Measurements from ENCODE around the gene SLC39A11.

Gene SLC39A11

GRCh38 chr17:73119631-73120030 is 27.1 kb upstream of the SLC39A11 start:
- Histone ChIP-seq H3K9me3 (replicated peaks; ENCODE audit: insufficient read depth, low read length) (no peaks in the 10 kb centered on the region), H3K9me2 (replicated peaks; ENCODE audit: insufficient read depth, low read length) (no peaks in the 10 kb centered on the region), H3K36me3 (replicated peaks; ENCODE audit: insufficient read depth, low read length) (no peaks in the 10 kb centered on the region), H4K20me1 (ENCODE audit: insufficient read depth, low read length) (no peaks in the 10 kb centered on the region), H3K4me1 (ENCODE audit: low read length) (no peaks in the 10 kb centered on the region), H3K79me2 (ENCODE audit: low read length) (no peaks in the 10 kb centered on the region), H2AFZ (ENCODE audit: low read length) (no peak overlapping the region), H3K27me3 (replicated peaks; ENCODE audit: insufficient read depth, low read length) (no peaks in the 10 kb centered on the region), H3K4me2 (ENCODE audit: low read depth, low read length) (no peak overlapping the region), H3K9ac (ENCODE audit: low read length) (no peak overlapping the region), H3K27ac (ENCODE audit: low read length) (no peak overlapping the region), H3K4me3 (ENCODE audit: low read length) (no peak overlapping the region), H3F3A (ENCODE audit: insufficient read depth, low read length) (no peaks in the 10 kb centered on the region)
- DNase-seq = no peak
- TF ChIP-seq EZH2phosphoT487 (IDR thresholded peaks at IDR 0.05; ENCODE audit: low read length) (no peak), CTCF (IDR thresholded peaks at IDR 0.05; ENCODE audit: low read length) (no peak), EZH2 (optimal IDR thresholded peaks at IDR 0.05; ENCODE audit: low read depth, low read length) (no peak)

GRCh38 chr17:73118951-73119391 is 26.5 kb upstream of the SLC39A11 start:
- no peak for DNase-seq
- Histone ChIP-seq H2AFZ (ENCODE audit: low read length) (no peak overlapping the region), H3K4me3 (ENCODE audit: low read length) (no peak overlapping the region), H3K4me2 (ENCODE audit: low read depth, low read length) (no peak overlapping the region), H3K9ac (ENCODE audit: low read length) (no peak overlapping the region), H4K20me1 (ENCODE audit: insufficient read depth, low read length) (no peaks in the 10 kb centered on the region), H3K79me2 (ENCODE audit: low read length) (no peaks in the 10 kb centered on the region), H3K27me3 (replicated peaks; ENCODE audit: insufficient read depth, low read length) (no peaks in the 10 kb centered on the region), H3K27ac (ENCODE audit: low read length) (no peak overlapping the region), H3K9me2 (replicated peaks; ENCODE audit: insufficient read depth, low read length) (no peaks in the 10 kb centered on the region), H3K9me3 (replicated peaks; ENCODE audit: insufficient read depth, low read length) (no peaks in the 10 kb centered on the region), H3F3A (ENCODE audit: insufficient read depth, low read length) (no peaks in the 10 kb centered on the region), H3K36me3 (replicated peaks; ENCODE audit: insufficient read depth, low read length) (no peaks in the 10 kb centered on the region), H3K4me1 (ENCODE audit: low read length) (no peaks in the 10 kb centered on the region)
- TF ChIP-seq CTCF (IDR thresholded peaks at IDR 0.05; ENCODE audit: low read length) (no peak), EZH2phosphoT487 (IDR thresholded peaks at IDR 0.05; ENCODE audit: low read length) (no peak), EZH2 (optimal IDR thresholded peaks at IDR 0.05; ENCODE audit: low read depth, low read length) (no peak)

- Histone ChIP-seq H3F3A (ENCODE audit: insufficient read depth, low read length) (no peaks in the 10 kb centered on the region), H3K36me3 (replicated peaks; ENCODE audit: insufficient read depth, low read length) (no peaks in the 10 kb centered on the region), H4K20me1 (ENCODE audit: insufficient read depth, low read length) (no peaks in the 10 kb centered on the region), H3K9me3 (replicated peaks; ENCODE audit: insufficient read depth, low read length) (no peaks in the 10 kb centered on the region), H3K4me3 (ENCODE audit: low read length) (no peak overlapping the region), H3K4me2 (ENCODE audit: low read depth, low read length) (no peak overlapping the region), H3K4me1 (ENCODE audit: low read length) (no peaks in the 10 kb centered on the region), H2AFZ (ENCODE audit: low read length) (no peak overlapping the region), H3K27ac (ENCODE audit: low read length) (no peak overlapping the region), H3K9me2 (replicated peaks; ENCODE audit: insufficient read depth, low read length) (no peaks in the 10 kb centered on the region), H3K9ac (ENCODE audit: low read length) (no peak overlapping the region), H3K27me3 (replicated peaks; ENCODE audit: insufficient read depth, low read length) (no peaks in the 10 kb centered on the region), H3K79me2 (ENCODE audit: low read length) (no peaks in the 10 kb centered on the region)
- TF ChIP-seq EZH2 (optimal IDR thresholded peaks at IDR 0.05; ENCODE audit: low read depth, low read length) (no peak), CTCF (IDR thresholded peaks at IDR 0.05; ENCODE audit: low read length) (no peak), EZH2phosphoT487 (IDR thresholded peaks at IDR 0.05; ENCODE audit: low read length) (no peak)
- DNase-seq = no peak
Measured at GRCh38 chr17:73118139-73118538, 25.7 kb upstream of the SLC39A11 start.

Data from MM.1S (cell line).